ENCODE measurements around the gene CRYM.

Gene CRYM

GRCh38 chr16:21214086-21214485, 64.0 kb downstream of the CRYM start:
- no peak overlapping the region for H3K4me3 Mint-ChIP-seq
- DNase-seq: no peak
- H3K27me3 Mint-ChIP-seq: peaks cover 3% of the 10 kb centered on the region
- H3K9me3 Mint-ChIP-seq: no peaks in the 10 kb centered on the region
- no peaks in the 10 kb centered on the region for H3K36me3 Mint-ChIP-seq (ENCODE audit: low read depth)
- no peak for ATAC-seq
- no peak overlapping the region for H3K27ac Mint-ChIP-seq
- H3K4me1 Mint-ChIP-seq: no peaks in the 10 kb centered on the region

- Mint-ChIP-seq H3K4me3 (no peak within 1 kb of the TSS), H3K27ac (no peak within 1 kb of the TSS), H3K27me3 (peaks cover 3% of the 10 kb centered on the region), H3K4me1 (no peaks in the 10 kb centered on the region), H3K36me3 (ENCODE audit: low read depth) (no peaks in the 10 kb centered on the region), H3K9me3 (no peaks in the 10 kb centered on the region)
- ATAC-seq: no peak
- DNase-seq: no peak
These were observed 66.6 kb downstream of the CRYM start, which contains the start of gene ZP2 for GRCh38 chr16:21211486-21211885. Gene ZP2 (minus strand): TSS chr16:21211574. CDS start chr16:21211547, 27 bp downstream.

Measured in activated naive CD8-positive, alpha-beta T cell treated with anti-CD3 and anti-CD28 coated beads, Interleukin-2, amount 50 U/mL, for 24 hours (primary cell).